H7 (cell line): ENCODE results near the gene CORO1A. TPM values are rescaled to one million over a fixed set of nuclear protein-coding genes. Genes with fewer than 3 reads are reported as not detected.
"Not testable (repeated sequence)": the region's sequence is repeated elsewhere in the genome, so short reads cannot be mapped to it uniquely, and the experiment has no call there.

Experiments used
- DNase-seq: peaks from one replicate; pipeline ENCODE4 v3.0.0; 2012
- H3K27me3 ChIP-seq: 2 replicates; pipeline ENCODE4 v1.6.0; 2011; ENCODE audit warnings: mild to moderate bottlenecking, low read length; ENCODE audit not compliant: control insufficient read depth, insufficient read depth
- H3K36me3 ChIP-seq: replicated peaks from 2 replicates; pipeline ENCODE4 v1.5.1; 2011; ENCODE audit warnings: low read length; ENCODE audit not compliant: control insufficient read depth, insufficient read depth
- H3K4me3 ChIP-seq: 2 replicates; pipeline ENCODE4 v1.5.1; 2011; ENCODE audit warnings: low read depth, mild to moderate bottlenecking, control low read depth, low read length, moderate library complexity; ENCODE audit not compliant: insufficient read depth
- total RNA-seq: library from RNA; depleted of rRNA; stranded (reverse); fragments of >200 nt; shearing (Covaris generic); gene quantifications from 2 replicates; pipeline ENCODE4 v1.2.3, GENCODE V29; 2014

The CORO1A gene
- total RNA-seq, 1 experiment from 2014 or later, result 5.8 TPM

- no peak overlapping the region for H3K4me3 ChIP-seq
- no peaks in the 10 kb centered on the region for H3K27me3 ChIP-seq
- DNase-seq, result no peak
- H3K36me3 ChIP-seq, result no peaks in the 10 kb centered on the region
Measured at GRCh38 chr16:30152517-30152916, 30.9 kb upstream of the CORO1A start.

DNA sequence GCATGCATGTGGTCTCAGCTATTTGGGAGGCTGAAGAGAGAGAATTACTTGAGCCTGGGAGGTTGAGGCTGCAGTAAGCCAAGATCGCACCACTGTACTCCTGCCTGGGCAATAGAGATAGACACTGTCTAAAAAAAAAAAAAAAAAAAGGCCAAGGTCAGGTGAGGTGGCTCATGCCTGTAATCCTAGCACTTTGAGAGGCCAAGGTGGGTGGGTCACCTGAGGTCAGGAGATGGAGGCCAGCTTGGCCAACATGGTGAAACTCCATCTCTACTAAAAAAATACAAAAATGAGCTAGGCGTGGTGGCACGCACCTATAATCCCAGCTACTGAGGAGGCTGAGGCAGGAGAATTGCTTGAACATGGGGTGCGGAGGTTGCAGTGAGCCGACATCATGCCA, 28.2 kb upstream of the CORO1A start:
- no peaks in the 10 kb centered on the region for H3K27me3 ChIP-seq

DNA sequence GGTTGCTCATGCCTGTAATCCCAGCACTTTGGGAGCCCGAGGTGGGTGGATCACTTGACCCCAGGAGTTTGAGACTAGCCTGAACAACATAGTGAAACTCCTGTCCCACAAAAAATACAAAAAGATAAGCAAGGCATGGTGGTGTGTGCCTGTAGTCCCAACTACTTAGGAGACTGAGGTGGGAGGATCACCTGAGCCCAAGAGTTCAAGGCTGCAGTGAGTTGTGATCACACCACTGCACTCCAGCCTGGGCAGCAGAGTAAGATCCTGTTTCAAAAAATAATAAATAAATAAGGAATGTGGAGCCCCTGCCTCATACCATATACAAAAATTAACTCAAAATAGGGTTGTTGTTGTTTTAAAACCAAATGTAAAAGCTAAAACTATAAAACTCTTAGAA, 26.2 kb upstream of the CORO1A start:
- H3K36me3 ChIP-seq, result no peaks in the 10 kb centered on the region
- no peak overlapping the region for H3K4me3 ChIP-seq
- no peaks in the 10 kb centered on the region for H3K27me3 ChIP-seq
- no peak for DNase-seq

More for the DNA sequence above, 28.2 kb upstream of the CORO1A start:
- DNase-seq, result no peak
- Histone ChIP-seq H3K4me3 (no peak overlapping the region), H3K36me3 (no peaks in the 10 kb centered on the region)

DNA sequence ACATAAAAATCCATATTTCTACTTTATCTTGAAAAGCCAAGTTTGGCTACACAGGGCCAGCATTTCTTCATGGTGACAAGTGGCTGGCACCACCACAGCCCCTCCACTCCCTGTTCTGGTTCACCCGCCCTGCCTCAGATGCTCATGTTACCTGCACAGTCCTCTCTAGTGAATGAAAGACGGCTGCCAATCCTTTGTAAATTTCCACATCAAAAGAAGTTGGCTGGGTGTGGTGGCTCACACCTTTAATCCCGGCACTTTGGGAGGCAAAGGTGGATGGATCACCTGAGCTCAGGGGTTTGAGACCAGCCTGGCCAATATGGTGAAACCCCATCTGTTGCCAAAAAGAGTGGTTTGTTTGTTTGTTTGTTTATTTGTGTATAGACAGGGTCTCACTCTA, 19.9 kb upstream of the CORO1A start:
- no peak overlapping the region for H3K4me3 ChIP-seq
- DNase-seq, result no peak
- no peaks in the 10 kb centered on the region for H3K27me3 ChIP-seq
- no peaks in the 10 kb centered on the region for H3K36me3 ChIP-seq

GRCh38 chr16:30166202-30166902, 17.1 kb upstream of the CORO1A start:
- no peak for DNase-seq
- Histone ChIP-seq H3K4me3 (no peak overlapping the region), H3K36me3 (no peaks in the 10 kb centered on the region), H3K27me3 (no peaks in the 10 kb centered on the region)

DNA sequence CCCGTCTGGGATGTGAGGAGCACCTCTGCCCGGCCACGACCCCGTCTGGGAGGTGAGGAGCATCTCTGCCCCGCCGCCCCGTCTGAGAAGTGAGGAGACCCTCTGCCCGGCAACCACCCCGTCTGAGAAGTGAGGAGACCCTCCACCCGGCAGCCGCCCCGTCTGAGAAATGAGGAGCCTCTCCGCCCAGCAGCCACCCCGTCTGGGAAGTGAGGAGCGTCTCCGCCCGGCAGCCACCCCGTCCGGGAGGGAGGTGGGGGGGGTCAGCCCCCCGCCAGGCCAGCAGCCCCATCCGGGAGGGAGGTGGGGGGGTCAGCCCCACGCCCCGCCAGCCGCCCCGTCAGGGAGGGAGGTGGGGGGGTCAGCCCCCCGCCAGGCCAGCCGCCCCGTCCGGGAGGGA, 14.7 kb upstream of the CORO1A start:
- DNase-seq, H3K36me3 ChIP-seq, H3K27me3 ChIP-seq: not testable (repeated sequence)

DNA sequence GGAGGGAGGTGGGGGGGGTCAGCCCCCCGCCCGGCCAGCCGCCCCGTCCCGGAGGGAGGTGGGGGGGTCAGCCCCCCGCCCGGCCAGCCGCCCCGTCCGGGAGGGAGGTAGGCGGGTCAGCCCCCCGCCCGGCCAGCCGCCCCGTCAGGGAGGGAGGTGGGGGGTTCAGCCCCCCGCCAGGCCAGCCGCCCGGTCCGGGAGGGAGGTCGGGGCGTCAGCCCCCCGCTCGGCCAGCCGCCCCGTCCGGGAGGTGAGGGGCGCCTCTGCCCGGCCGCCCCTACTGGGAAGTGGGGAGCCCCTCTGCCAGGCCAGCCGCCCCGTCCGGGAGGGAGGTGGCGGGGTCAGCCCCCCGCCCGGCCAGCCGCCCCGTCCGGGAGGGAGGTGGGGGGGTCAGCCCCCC, 14.0 kb upstream of the CORO1A start:
- not testable (repeated sequence) for H3K4me3 ChIP-seq, DNase-seq, H3K27me3 ChIP-seq, H3K36me3 ChIP-seq

More for the DNA sequence above, 14.7 kb upstream of the CORO1A start:
- H3K4me3 ChIP-seq, result not testable (repeated sequence)

GRCh38 chr16:30170145-30170544, 13.3 kb upstream of the CORO1A start:
- not testable (repeated sequence) for H3K36me3 ChIP-seq, DNase-seq, H3K27me3 ChIP-seq, H3K4me3 ChIP-seq

DNA sequence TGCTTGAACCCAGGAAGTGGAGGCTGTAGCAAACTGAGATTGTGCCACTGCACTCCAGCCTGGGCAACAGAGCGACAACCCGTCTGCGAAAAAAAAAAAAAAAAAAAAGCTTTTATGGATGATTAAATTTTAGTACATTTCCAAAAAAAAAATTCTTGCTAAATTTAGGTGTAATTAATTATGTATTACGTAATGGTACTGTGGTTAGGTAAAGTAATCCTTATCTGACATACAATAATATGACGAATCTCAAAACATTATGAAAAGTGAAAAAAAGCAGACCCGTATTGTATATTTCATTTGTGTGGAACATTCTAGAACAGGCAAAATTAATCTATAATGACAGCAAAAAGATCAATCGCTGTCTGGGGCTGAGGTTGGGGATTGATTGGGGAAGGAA, 10.3 kb upstream of the CORO1A start:
- no peaks in the 10 kb centered on the region for H3K27me3 ChIP-seq

DNA sequence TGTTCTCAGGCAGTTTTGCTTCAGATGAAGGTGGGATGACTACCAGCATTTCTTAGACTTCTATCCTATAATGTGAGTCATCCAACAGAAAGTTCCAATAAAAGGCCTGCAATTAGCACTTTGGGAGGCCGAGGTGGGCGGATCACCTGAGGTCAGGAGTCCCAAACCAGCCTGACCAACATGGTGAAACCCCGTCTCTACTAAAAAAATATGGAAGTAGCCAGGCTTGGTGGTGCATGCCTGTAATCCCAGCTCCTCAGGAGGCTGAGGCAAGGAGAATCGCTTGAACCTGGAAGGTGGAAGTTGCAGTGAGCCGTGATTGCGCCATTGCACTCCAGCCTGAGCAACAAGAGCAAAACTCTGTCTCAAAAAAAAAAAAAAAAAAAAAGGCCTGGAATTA, 6.5 kb upstream of the CORO1A start:
- H3K36me3 ChIP-seq, H3K27me3 ChIP-seq, DNase-seq, H3K4me3 ChIP-seq: not testable (repeated sequence)

More for the DNA sequence above, 10.3 kb upstream of the CORO1A start:
- DNase-seq, result no peak
- Histone ChIP-seq H3K4me3 (no peak overlapping the region), H3K36me3 (no peaks in the 10 kb centered on the region)

DNA sequence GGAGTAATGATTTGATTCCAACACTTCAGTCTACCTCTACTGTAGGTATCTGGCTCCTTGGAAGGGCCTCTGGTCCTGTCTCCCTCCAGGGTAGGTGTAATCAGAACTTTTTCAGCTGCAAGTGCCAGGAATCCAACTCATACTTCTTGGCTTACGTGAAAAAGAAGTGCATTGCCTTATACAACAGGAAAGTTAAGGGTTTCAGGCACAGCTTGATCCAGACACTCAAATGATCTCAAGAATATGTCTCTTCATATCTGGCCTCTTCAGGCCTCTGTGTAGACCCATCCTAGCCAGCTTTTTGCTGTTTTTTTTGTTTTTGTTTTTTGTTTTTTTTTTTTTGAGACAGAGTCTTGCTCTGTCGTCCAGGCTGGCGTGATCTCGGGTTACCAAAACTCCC, 4.2 kb upstream of the CORO1A start:
- DNase-seq, result no peak
- Histone ChIP-seq H3K4me3 (no peak overlapping the region), H3K36me3 (no peaks in the 10 kb centered on the region), H3K27me3 (peaks cover 16% of the 10 kb centered on the region)

GRCh38 chr16:30179931-30180330, 3.5 kb upstream of the CORO1A start:
- Histone ChIP-seq H3K36me3 (no peaks in the 10 kb centered on the region), H3K4me3 (no peak overlapping the region), H3K27me3 (peaks cover 21% of the 10 kb centered on the region)
- DNase-seq, result no peak

DNA sequence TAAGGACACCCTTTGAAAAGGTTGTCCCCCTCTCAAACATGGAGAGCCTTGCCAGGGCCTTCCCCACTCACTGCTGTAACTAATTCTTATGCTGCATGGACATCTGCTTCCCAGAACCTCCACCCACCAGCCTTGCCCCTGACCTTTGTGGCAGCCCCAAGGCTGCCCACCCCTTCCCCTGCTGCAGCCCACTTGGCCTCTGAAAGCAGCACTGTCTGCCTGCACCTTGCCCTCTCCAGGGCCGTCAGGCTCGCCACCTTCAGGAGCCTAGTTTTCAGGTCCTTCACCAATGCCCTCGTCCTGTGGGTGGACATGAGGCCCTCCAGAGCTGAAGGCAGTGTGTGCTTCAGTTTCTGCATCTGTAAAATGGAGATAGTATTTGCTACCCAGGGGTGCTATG, 2.7 kb upstream of the CORO1A start:
- Histone ChIP-seq H3K36me3 (no peaks in the 10 kb centered on the region), H3K4me3 (no peak overlapping the region), H3K27me3 (peaks cover 23% of the 10 kb centered on the region)
- no peak for DNase-seq

DNA sequence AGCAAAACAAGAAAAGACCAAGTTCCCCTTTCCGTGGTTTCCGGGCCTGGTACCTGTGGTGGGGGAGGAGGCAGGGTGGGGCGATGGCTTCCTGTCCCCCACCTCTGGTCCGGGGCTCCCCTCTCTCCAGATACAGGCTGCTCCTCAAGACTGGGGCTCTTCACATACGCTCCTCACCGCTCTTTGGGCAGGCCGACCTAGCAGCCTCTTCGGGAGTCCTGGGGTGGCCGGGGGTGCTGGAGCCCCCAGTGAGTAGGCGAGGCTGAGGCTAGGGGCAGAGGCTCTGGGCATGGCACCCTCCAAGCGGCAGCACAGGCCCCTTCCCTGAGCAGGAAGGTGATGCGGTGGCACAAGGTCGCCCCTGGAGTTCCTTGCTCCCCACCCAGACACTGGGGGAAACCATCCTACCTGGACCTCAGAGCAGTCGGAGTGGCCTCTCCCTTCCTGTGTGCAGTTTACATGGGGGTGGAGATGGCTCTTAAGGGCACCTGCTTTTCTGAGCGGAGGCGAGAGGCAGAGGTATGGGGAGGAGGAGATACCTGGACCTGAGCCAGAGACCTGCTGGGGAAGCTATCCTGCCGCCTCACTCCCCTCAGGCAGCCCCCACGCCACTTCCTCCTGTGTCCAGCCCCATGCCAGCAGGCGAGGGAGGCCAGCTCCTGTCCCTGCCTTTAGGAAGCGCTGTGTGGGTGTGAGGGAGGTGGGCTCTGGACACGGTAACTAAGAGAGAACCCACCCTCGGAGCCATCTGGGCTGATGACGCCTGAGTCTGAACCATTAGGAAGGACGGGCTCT, 891 bp downstream of the CORO1A start:
- DNase-seq, result peak; percentile 29
- Histone ChIP-seq H3K36me3 (no peaks in the 10 kb centered on the region), H3K27me3 (peaks cover 23% of the 10 kb centered on the region), H3K4me3 (no peak overlapping the region; the same call in 1 of the 2 replicates)
